Right ventricle myocardium superior (tissue), 1 donor: ENCODE data around the gene GALNT2. TPM values are rescaled to one million over a fixed set of nuclear protein-coding genes. Genes with fewer than 3 reads are reported as not detected.

ENCODE experiments used
- ATAC-seq: fragments of 200-7000 bp; cut with Tn5 transposase; one replicate; pipeline ENCODE4 v1.9.1; 2020; ENCODE audit warnings: mild to moderate bottlenecking; ENCODE audit not compliant: poor library complexity
- DNase-seq: peaks from one replicate; pipeline ENCODE4 v3.0.0-alpha.2; 2020
- intact Hi-C: fragments of 100-400 bp; cut with DNase I; formaldehyde crosslinking; loops from one replicate; pipeline ENCODE4 v1.11.2; 2022
- total RNA-seq: library from RNA; stranded (reverse); fragmentation: NEBNext Ultra II Directional; extraction: Animal tissue kit (Norgen Biotek cat#: 25700); gene quantifications from one replicate; pipeline ENCODE4 v1.2.1, GENCODE V29; 2021
- donor health status: DM: no; HTN: yes; CAD: no; lungs with severe emphysema.

Gene GALNT2
- total RNA-seq, 1 donor from 2014 or later: 21.2 TPM

- DNase-seq: no peak
- intact Hi-C loops: no loop called here
- ATAC-seq: no peak
These were observed 55.6 kb downstream of the GALNT2 start for GRCh38 chr1:230122366-230123279.

GRCh38 chr1:230123280-230124185, 56.5 kb downstream of the GALNT2 start:
- no peak for ATAC-seq
- intact Hi-C loops: no loop called here
- DNase-seq: no peak

DNA sequence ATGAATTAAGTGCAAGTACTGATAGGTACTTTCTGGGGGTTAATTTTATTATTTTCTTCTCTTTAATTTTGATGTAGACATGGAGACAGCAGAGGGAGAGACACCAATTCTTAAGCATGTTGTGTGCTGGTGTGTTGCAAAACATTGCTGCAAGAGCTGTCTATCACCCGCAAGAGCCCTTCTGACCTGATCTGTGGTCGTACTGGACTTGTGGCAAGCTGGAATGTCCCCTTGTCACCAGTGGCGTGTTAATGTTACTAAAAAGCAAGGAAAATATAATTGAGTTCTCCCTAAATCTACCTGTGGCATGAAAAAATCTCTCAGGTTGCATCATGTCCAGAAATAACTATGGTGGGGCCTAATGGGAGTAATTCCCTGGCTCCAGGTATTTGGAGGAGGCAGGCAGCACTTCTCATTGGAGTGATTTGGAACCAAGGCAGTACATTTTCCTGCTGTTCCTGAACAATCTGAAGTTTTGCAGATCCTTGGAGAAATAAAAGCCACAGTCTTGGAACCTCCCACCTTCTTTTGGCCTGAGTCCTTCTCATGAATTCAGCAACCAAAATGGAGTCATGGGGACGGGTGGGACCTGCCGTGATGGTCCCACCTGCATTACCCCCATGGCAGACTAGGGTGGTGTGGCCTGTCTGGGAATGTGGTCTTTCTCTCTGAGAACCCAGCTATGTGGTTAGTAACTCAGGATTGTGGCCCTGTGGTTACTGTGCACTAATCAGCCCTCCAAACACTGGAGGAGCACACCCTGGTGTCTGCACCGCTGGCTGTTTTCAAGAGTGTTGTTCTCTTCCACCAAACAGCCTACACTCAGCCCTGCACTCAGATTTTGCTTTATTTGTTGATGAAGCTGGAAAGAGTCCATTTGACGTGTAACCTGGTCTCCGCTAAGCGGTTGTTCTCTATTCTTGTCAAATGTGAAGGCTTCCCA, 57.4 kb downstream of the GALNT2 start:
- no peak for DNase-seq
- intact Hi-C loops: no loop called here
- no peak for ATAC-seq

DNA sequence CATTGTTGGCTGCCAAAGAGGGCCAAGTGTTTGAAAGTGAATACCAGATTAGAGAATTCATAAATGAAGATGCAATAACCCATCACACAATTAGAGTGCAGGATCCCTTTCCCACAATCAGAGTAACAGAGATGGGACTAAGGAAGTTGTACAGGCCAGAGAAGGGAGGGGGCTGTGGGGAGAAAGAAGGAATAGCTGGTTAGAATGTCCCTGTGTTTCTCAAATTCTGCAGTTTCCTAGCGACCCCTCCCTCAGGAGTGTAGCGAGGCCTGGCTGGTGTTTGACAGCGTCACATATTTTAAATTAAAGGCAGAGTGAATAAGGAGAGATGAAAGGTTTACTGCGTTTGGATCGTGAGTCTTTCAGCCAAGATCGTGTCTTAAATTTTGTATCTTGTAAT, 58.1 kb downstream of the GALNT2 start:
- intact Hi-C loops: no loop called here
- DNase-seq: no peak
- ATAC-seq: no peak

- ATAC-seq (no peak), DNase-seq (no peak)
These were observed 58.8 kb downstream of the GALNT2 start for GRCh38 chr1:230125640-230126528.

DNA sequence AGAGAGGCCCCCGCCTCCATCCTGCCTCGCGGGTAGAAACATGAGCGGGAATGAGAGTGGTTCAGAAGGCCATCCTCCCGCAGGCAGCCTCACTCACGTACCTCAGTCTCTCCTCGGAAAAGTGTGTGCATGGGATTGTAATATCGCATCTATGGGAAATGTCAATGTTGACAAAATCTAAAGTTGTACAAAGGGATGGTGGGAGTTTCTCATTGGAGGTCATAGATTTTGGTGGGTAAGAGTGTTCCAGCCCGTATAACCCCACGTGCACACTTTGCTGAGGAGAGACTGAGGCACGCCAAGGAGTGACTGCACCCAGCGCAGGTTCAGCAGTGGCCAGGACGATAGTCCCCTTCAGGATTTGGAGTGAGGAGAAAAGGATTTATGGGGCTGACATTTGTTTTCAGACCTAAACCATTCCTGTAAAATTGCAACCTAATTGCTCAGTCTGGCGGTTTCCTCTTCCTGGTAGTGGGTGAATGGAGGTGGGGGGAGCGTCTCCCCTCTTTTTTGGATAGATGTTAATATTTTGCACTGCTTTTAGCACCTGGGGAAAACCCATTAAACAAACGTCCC, 59.6 kb downstream of the GALNT2 start:
- no peak for DNase-seq
- ATAC-seq: no peak
- intact Hi-C loops: no loop called here

More at GRCh38 chr1:230125640-230126528, 58.8 kb downstream of the GALNT2 start:
- intact Hi-C loops: no loop called here

DNA sequence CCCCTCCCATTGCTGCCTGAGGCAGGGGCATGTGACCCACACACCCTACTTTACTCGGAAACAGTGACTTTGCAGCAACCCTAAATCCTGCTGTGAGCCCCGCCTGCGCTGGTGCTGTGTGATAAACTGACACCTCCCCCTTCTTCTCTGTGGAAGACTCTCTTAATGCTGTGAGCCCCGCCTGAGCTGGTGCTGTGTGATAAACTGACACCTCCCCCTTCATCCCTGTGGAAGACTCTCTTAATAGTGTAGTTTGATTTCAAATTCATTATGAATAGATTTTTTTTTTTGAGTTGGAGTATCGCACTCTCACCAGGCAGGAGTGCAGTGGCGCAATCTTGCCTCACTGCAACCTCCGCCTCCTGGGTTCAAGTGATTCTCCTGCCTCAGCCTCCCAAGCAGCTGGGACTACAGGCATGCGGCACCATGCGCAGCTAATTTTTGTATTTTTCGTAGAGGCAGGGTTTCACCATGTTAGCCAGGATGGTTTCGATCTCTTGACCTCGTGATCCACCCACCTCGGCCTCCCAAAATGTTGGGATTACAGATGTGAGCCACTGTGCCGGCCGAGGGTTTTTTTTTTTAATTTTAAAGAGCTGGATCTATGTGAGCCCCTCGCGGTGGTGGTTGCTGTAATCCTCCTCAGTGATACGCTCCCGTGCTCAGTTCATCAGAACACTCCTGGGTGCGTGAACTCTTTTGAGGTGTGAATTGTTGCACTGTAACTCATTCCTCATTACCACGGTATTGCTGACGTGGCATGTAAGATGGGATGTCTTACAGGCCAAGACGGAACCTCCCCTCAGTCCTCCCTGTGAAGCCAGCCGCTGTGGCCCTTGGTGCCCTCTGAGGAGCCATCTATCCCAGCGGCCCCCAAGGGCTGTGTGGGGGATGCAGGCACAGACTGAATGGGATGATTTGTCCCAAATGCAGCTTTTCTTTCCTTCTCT, 60.3 kb downstream of the GALNT2 start:
- ATAC-seq (no peak), DNase-seq (peak; percentile 48)
- intact Hi-C loops: no loop called here

GRCh38 chr1:230128569-230129285, 61.7 kb downstream of the GALNT2 start:
- intact Hi-C loops: no loop called here
- no peak for DNase-seq
- ATAC-seq: no peak

DNA sequence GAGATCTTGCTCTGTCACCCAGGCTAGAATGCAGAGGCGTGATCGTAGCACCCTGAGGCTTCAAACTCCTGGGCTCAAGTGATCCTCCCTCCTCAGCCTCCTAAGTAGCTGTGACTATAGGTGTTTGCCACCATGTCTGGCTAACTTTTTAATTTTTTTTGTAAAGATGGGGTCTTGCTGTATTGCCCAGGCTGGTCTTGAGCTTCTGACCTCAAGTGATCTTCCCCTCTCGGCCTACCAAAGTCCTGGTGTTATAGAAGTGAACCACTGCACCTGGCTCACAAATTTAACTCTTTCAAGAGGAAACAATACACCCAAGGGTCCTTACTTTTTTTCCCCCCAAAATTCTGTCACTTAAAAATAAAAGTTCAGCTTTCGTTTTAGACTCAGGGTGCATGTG, 62.3 kb downstream of the GALNT2 start:
- intact Hi-C loops: no loop called here
- ATAC-seq (no peak), DNase-seq (no peak)

DNA sequence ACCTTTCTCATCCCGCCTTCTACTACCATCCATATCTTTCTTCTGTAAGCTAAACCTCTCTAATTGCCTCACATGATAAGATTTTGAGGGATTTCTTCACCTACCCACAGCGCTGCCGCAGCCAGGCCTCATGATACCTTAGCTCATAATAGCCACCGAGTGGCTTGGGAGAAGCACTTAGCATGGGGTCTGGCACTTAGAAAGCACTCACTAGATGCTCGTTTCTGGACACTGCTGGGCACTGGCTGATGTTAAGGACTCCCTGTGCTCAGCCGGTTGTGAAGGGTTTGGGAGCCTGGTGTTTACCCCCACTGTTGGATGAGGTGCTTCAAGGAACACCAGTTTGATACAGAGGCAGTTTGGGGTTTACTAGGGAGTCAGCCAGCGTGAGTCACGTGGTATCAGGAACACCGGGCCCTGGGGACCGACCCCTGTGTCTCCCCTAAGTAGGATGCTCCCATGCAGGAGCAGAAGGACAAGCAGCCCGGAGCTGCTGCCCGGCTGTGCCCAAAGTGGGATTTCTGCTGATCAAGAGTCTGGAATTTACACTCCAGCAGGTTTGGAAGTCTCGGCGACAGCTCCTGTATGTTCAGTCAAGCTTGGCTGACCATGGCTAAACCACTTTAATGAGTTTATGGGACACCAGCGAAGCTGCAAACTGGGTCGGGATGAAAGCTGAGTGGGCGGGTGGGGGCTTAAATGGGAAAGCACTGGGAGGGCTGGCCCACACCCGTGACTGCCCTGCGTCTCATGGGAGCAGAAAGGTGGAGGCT, 63.3 kb downstream of the GALNT2 start:
- no peak for ATAC-seq
- no peak for DNase-seq
- intact Hi-C loops: no loop called here

DNA sequence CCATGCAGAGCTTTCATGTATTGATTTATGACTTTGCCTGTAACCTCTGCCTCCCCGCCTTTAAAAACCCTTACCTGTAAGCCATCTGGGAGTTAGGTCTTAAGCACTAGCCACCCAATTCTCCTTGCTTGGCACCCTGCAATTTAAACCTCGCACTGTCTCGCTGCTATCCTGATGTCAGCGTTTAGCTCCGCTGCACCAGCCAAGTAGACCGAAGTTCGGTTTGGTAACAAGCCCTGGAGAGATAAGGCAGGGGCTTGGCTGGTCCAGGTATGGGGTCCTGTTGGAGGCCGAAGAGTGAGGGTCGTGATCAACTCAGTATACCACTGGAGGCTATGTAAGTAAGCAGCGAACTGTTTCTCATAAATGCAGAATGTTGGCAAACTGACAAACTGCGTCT, 64.4 kb downstream of the GALNT2 start:
- DNase-seq (no peak), ATAC-seq (no peak)
- intact Hi-C loops: no loop called here

- intact Hi-C loops: no loop called here
- no peak for DNase-seq
- ATAC-seq: no peak
These were observed 65.7 kb downstream of the GALNT2 start for GRCh38 chr1:230132758-230133157.

GRCh38 chr1:230135726-230136125, 68.7 kb downstream of the GALNT2 start:
- ATAC-seq (no peak), DNase-seq (no peak)
- intact Hi-C loops: no loop called here

DNA sequence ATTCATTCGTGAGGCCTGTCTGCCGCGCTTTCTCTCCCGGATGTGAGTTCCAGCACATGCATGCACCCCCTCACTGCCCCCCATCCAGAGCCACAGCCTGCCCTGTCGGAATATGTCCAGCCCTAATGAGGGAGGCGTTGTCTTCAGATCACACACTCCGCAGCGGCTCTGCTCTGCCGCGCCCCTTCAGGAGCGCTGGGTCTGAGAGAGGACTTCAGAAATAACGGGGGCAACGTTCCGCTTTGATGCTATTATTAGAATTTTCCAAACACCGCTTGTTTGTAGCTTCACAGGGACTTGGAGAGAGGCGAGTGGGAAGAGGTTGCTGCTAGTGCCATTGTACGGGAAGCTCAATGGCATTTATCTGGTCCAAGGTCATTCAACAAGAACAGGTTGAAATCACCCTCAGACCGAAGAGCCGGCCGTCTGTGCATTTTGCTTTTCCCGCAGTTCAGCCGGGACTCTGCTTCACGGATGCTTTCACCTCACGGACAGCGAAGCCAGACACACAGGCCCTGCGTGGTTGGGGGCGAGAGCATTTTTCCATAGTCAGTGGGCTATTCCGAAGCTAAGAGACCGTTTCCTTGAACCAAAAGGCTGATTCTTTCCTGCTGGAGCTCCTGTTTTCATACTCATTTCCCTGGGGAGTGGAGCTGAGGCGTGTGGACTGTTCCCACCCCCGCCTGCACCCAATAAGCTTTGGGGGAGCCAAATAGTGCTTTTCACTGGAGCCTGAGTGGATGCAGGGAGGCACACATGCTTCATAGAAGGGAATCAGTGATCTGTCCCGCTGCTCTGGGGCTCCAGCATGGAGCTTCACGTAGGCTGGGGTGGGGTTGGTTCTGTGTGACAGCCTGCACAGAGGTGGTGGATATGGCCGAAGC, 69.7 kb downstream of the GALNT2 start:
- DNase-seq (no peak), ATAC-seq (peak; percentile 44)
- intact Hi-C loops: no loop called here
